A549 (cell line): ENCODE data around the gene GNB1.

Source experiments
- CEBPB ChIP-seq, 2 experiments: fragments of >200 bp in 1 of 2; sonication (Bioruptor Twin) in 1 of 2; formaldehyde crosslinking in 1 of 2; IDR thresholded peaks; 2 replicates each; pipeline ENCODE4 v1.6.1; 2012 to 2016
- JUN ChIP-seq, 2 experiments: fragments of >200 bp; sonication (Bioruptor Twin); formaldehyde crosslinking; IDR thresholded peaks; 2 replicates in 1 of 2; 3 replicates in 1 of 2; pipeline ENCODE4 v1.6.1; 2016 to 2017
- RCOR1 ChIP-seq: fragments of 150-350 bp; IDR thresholded peaks from 2 replicates; pipeline ENCODE4 v1.6.1; 2014; ENCODE audit warnings: antibody characterized with exemption, low read length, low read depth
- SMC3 ChIP-seq: fragments of >200 bp; sonication (Bioruptor Twin); formaldehyde crosslinking; IDR thresholded peaks from 3 replicates; pipeline ENCODE4 v1.6.1; 2018; ENCODE audit warnings: inconsistent platforms
- TF ChIP-seq, protein P1 (sequence below): fragments of >200 bp; sonication (Bioruptor Twin); formaldehyde crosslinking; IDR thresholded peaks from 3 replicates; pipeline ENCODE4 v1.5.1; 2016

DNA sequence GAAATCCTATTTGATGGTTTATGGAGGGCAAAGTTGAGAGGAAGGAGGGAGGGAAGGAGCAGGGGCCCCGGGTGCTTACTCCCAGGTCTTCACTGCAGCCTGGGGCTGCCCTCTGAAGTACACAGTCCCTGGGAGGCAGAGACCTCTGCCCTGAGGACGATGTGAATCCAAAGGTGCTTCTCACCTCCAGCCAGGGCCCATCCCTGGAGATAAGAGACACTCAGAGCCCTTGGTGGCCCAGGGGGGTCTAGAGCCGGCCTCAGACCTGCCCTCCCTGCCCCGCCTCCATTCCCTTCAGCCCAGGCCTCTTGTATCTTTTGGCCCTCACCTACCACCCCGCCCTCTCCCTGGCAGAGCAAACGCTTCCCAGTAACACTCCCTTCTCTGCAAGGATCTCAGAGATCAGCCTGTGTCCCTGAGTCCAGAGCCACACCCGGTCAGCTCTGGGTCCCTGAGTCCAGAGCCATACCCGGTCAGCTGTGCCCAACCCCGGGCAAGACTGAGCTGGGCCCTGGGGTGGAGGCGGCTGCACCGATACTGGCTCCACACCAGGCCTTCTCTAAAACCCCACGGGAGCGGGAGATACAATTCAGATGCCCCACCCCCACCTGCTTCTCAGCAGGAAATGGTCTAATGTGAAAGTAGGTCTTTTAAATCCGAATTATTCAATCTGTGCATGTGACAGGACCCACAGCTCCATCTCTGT lies 3.6 kb upstream of the GNB1 start:
- no peak for TF ChIP-seq RCOR1
- TF ChIP-seq, protein P1, sequence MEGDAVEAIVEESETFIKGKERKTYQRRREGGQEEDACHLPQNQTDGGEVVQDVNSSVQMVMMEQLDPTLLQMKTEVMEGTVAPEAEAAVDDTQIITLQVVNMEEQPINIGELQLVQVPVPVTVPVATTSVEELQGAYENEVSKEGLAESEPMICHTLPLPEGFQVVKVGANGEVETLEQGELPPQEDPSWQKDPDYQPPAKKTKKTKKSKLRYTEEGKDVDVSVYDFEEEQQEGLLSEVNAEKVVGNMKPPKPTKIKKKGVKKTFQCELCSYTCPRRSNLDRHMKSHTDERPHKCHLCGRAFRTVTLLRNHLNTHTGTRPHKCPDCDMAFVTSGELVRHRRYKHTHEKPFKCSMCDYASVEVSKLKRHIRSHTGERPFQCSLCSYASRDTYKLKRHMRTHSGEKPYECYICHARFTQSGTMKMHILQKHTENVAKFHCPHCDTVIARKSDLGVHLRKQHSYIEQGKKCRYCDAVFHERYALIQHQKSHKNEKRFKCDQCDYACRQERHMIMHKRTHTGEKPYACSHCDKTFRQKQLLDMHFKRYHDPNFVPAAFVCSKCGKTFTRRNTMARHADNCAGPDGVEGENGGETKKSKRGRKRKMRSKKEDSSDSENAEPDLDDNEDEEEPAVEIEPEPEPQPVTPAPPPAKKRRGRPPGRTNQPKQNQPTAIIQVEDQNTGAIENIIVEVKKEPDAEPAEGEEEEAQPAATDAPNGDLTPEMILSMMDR: no peak
- no peak for TF ChIP-seq CEBPB (IDR thresholded peaks at IDR 0.05)
- no peak for TF ChIP-seq SMC3
- TF ChIP-seq JUN (IDR thresholded peaks at IDR 0.05): no peak
